KG1 (cell line): ENCODE measurements around the gene ZNF649.
"Not testable (repeated sequence)": the region's sequence is repeated elsewhere in the genome, so short reads cannot be mapped to it uniquely, and the experiment has no call there.

Source experiments
- DNase-seq: peaks from one replicate; lab custom pipeline; 2025; lab: John Stamatoyannopoulos, UW

The ZNF649 gene

GRCh38 chr19:51904331-51905165 is at the start of gene ZNF649:
Gene ZNF649, minus strand, starts transcription at chr19:51905017. Its CDS starts 4,910 bp downstream, at chr19:51900107.
- peak; percentile 82 for DNase-seq

- no peak for DNase-seq
These were observed 44.2 kb upstream of the ZNF649 start for GRCh38 chr19:51948975-51949374.

GRCh38 chr19:51946602-51947001 is 41.8 kb upstream of the ZNF649 start:
- DNase-seq: no peak

GRCh38 chr19:51944798-51945552 is 40.2 kb upstream of the ZNF649 start:
- no peak for DNase-seq

- DNase-seq: no peak
These were observed 34.1 kb upstream of the ZNF649 start for GRCh38 chr19:51938936-51939335.

GRCh38 chr19:51931921-51932320 is 27.1 kb upstream of the ZNF649 start:
- no peak for DNase-seq

- no peak for DNase-seq
These were observed 23.0 kb upstream of the ZNF649 start for GRCh38 chr19:51927859-51928258.

GRCh38 chr19:51926784-51927741 is 22.2 kb upstream of the ZNF649 start, which contains the start of gene ZNF613:
Gene ZNF613, plus strand, starts transcription at chr19:51927472. Its CDS starts 8,749 bp downstream, at chr19:51936221.
- DNase-seq: peak; percentile 99

- peak; percentile 60 for DNase-seq
These were observed 21.6 kb upstream of the ZNF649 start for GRCh38 chr19:51926426-51926783.

- no peak for DNase-seq
These were observed 17.1 kb upstream of the ZNF649 start for GRCh38 chr19:51921949-51922348.

GRCh38 chr19:51919606-51920005 is 14.8 kb upstream of the ZNF649 start:
- DNase-seq: no peak

GRCh38 chr19:51916167-51916566 is 11.3 kb upstream of the ZNF649 start:
- no peak for DNase-seq

GRCh38 chr19:51915324-51915867 is 10.6 kb upstream of the ZNF649 start:
- no peak for DNase-seq

- DNase-seq: not testable (repeated sequence)
These were observed 3.2 kb upstream of the ZNF649 start for GRCh38 chr19:51907981-51908380.

GRCh38 chr19:51906108-51906507 is 1.3 kb upstream of the ZNF649 start:
- DNase-seq: not testable (repeated sequence)

- DNase-seq: not testable (repeated sequence)
These were observed 822 bp upstream of the ZNF649 start for GRCh38 chr19:51905639-51906038.

- no peak for DNase-seq
These were observed 389 bp upstream of the ZNF649 start for GRCh38 chr19:51905206-51905605.

GRCh38 chr19:51903192-51903591 is 1.6 kb downstream of the ZNF649 start:
- no peak for DNase-seq

GRCh38 chr19:51901860-51902259 is 3.0 kb downstream of the ZNF649 start:
- DNase-seq: no peak

- DNase-seq: no peak
These were observed 13.5 kb downstream of the ZNF649 start for GRCh38 chr19:51891193-51891747.

- no peak for DNase-seq
These were observed 14.9 kb downstream of the ZNF649 start for GRCh38 chr19:51889934-51890333.
